Occipital lobe (tissue), 2 donors: ENCODE data around the gene PRR22. TPM values are rescaled to one million over a fixed set of nuclear protein-coding genes. Genes with fewer than 3 reads are reported as not detected.
"Not testable (repeated sequence)": the region's sequence is repeated elsewhere in the genome, so short reads cannot be mapped to it uniquely, and the experiment has no call there.

ENCODE experiments used
- DNase-seq: peaks from one replicate; lab custom pipeline; 2025; lab: John Stamatoyannopoulos, UW
- total RNA-seq: library from RNA; depleted of rRNA; stranded (reverse); fragments of >200 nt; gene quantifications from one replicate; pipeline ENCODE4 v1.2.3, GENCODE V29; 2014

PRR22 gene
- total RNA-seq, 1 donor from 2014 or later, result 0.16 TPM

DNA sequence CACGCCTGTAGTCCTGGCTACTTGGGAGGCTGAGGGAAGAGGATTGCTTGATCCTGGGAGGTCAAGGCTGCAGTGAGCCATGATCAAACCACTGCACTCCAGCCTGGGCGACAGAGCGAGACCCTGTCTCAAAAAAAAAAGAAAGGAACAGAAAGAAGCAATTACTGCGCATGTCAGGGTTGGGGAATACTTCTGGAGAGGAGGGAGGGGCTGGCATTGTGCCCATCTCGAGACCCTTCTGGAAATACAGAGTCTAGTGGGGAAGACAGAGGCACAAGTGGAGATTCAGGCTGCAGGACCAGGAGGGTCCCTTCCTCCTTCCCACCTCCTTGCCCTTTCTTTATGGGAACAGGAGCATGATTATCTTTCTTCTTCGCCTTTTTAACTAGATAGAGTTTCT lies 30.8 kb downstream of the PRR22 start:
- DNase-seq, result no peak

DNA sequence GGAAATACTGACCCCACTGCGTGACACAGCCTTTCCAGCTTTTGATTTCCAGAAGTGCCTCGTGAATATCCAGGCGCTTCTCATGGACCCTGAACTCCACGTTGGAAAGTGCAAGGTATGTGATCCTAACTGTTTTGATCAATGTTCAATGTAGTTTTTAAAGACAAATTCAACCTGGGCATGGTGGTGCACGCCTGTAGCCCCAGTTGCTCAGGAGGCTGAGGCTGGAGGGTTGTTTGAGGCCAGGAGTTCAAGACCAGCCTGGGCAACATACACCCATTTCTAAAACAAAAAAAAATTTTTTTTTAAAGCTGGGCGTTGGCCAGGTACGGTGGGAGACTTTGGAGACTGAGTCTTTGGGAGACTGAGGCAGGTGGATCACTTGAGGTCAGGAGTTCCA lies 32.8 kb downstream of the PRR22 start:
- DNase-seq, result no peak

DNA sequence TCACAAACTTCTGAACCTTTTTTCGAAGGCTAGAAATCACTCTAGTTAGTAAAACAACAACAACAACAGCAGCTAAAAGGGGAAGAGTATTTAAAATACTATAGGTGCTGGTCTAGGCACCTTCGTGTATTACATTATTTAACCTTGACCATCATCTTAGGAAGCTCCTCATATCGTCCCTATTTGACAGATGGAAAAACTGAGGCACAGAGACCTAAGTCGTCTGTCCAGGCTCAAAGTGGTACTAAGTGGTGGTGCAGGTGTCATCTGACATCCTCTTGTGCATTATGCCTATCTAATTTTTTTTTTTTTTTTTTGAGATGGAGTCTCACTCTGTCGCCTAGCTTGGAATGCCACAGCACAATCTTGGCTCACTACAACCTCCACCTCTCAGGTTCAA lies 35.0 kb downstream of the PRR22 start:
- DNase-seq, result no peak

DNA sequence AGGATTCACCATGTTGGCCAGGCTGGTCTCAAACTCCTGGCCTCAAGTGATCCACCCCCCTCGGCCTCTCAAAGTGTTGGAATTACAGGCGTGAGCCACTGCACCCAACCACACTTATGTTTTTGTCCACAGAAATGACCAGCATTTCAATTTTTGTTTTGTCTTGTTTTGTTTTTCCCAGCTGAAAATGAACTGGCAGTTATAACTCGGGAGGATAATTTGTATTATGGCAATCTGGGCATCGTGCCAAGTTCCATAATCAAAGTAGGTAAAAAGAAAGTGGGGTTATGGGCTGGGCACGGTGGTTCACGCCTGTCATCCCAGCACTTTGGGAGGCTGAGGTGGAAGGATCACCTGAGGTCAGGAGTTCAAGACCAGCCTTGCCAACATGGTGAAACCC lies 35.6 kb downstream of the PRR22 start:
- DNase-seq, result not testable (repeated sequence)

DNA sequence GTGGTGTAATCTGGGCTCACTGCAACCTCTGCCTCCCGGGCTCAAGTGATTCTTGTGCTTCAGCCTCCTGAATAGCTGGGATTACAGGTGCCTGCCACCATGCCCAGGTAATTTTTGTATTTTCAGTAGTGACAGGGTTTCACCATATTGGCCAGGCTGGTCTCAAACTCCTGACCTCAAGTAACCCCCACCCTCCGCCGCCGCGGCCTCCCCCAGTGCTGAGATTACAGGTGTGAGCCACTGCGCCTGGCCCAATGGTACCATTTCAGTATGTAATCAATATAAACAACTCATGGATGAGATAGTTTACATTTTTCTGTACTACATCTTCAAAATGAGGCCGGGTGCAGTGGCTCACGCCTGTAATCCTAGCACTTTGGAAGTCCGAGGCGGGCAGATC lies 39.5 kb downstream of the PRR22 start:
- DNase-seq, result not testable (repeated sequence)

DNA sequence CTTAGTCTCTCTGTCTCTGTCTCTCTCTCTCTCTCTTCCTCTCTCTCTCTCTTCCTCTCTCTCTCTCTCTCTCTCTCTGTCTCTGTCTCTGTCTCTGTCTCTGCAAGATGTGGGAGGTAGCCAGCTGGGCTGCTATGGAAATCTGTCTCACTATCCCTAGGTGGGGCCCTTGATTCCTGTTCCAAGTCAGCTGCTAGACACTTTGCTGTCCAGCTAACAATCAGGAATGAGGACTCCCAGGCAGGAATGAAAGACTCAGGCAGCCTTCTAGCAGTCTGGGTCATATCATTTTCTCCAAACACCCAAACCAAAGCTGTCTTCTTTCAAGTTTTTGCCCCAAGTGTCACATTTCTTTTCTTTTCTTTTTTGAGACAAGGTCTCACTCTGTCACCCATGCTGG lies 40.9 kb downstream of the PRR22 start:
- DNase-seq, result no peak

DNA sequence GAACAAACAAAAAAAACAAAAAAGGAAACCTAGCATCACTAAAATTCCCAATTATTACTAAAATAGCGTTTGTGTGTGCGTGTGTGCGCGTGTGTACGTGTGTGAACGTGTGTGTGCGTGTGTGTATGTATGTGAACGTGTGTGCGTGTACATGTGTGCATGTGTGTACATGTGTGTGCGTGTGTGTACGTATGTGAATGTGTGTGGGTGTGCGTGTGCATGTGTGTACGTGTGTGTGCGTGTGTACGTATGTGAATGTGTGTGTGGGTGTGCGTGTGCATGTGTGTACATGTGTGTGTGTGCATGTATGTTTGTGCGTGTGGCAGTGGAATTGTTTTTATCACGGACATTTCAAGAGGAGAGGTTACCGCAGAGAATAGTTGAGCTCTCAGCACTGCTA lies 42.5 kb downstream of the PRR22 start:
- no peak for DNase-seq

DNA sequence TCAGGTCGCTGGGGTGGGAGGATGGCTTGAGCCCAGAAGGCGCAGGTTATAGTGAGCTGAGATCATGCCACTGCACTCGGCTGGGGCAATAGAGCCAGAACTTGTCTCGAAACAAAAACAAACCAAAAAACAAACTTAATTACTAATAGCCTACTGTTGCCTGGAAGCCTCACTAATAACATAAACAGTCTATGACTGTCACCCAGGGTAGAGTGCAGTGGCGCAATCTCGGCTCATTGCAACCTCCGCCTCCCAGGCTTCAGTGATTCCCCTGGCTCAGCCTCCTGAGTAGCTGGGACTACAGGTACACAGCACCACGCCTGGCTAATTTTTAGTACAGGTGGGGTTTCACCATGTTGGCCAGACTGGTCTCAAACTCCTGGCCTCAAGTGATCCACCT lies 46.1 kb downstream of the PRR22 start:
- DNase-seq, result no peak

DNA sequence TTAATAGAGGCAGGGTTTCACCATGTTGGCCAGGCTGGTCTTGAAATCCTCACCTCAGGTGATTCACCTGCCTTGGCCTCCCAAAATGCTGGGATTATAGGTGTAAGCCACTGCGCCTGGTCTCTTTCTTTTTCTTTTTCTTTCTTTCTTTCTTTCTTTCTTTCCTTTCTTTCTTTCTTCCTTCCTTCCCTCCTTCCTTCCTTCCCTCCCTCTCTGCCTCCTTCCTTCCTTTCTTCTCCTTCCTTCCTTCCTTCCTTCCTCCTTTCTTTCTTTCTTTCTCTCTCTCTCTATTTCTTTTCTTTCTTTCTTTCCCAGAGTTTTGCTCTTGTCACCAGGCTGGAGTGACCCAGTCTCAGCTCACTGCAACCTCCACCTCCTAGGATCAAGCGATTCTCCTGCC lies 51.4 kb downstream of the PRR22 start:
- DNase-seq, result not testable (repeated sequence)

Other genes starting within 250 kb of the PRR22 start
- 0.31 TPM for gene TINCR, start 216.8 kb downstream of the PRR22 start, total RNA-seq
- gene SAFB2, start 162.0 kb downstream of the PRR22 start, total RNA-seq, result 44.3 TPM
- 76.6 TPM for gene SAFB, start 161.7 kb downstream of the PRR22 start, total RNA-seq
- gene MICOS13, start 104.2 kb downstream of the PRR22 start, total RNA-seq, result 16.2 TPM
- gene HSD11B1L, start 103.7 kb downstream of the PRR22 start, total RNA-seq, result 16.7 TPM
- 299 TPM for gene RPL36, start 94.5 kb downstream of the PRR22 start, total RNA-seq
- gene LONP1, start 64.6 kb downstream of the PRR22 start, total RNA-seq, result 39.6 TPM
- not detected for gene CATSPERD, start 64.1 kb downstream of the PRR22 start, total RNA-seq
- gene DUS3L, start 6.4 kb upstream of the PRR22 start, total RNA-seq, result 13.3 TPM
- not detected for gene NRTN, start 20.3 kb upstream of the PRR22 start, total RNA-seq
- not detected for gene FUT6, start 55.0 kb upstream of the PRR22 start, total RNA-seq
- gene FUT3, start 66.7 kb upstream of the PRR22 start, total RNA-seq, result not detected
- not detected for gene FUT5, start 85.8 kb upstream of the PRR22 start, total RNA-seq
- 79.9 TPM for gene NDUFA11, start 119.0 kb upstream of the PRR22 start, total RNA-seq
- 4.1 TPM for gene VMAC, start 120.1 kb upstream of the PRR22 start, total RNA-seq
- gene CAPS, start 129.5 kb upstream of the PRR22 start, total RNA-seq, result 7.0 TPM
- gene RANBP3, start 193.4 kb upstream of the PRR22 start, total RNA-seq, result 35.4 TPM